GM18517 (cell line): Measurements from ENCODE around the gene PGM1.

Experiments
- ATAC-seq: cut with Tn5 transposase; IDR thresholded peaks from one replicate; pipeline ENCODE4 v1.9.1; 2021; ENCODE audit warnings: mild to moderate bottlenecking, moderate library complexity; ENCODE audit not compliant: unreplicated experiment

PGM1 gene

GRCh38 chr1:63663873-63664272 is 70.7 kb downstream of the PGM1 start:
- ATAC-seq, result no peak

- ATAC-seq, result no peak
Observed at GRCh38 chr1:63664742-63665141, 71.5 kb downstream of the PGM1 start.

DNA sequence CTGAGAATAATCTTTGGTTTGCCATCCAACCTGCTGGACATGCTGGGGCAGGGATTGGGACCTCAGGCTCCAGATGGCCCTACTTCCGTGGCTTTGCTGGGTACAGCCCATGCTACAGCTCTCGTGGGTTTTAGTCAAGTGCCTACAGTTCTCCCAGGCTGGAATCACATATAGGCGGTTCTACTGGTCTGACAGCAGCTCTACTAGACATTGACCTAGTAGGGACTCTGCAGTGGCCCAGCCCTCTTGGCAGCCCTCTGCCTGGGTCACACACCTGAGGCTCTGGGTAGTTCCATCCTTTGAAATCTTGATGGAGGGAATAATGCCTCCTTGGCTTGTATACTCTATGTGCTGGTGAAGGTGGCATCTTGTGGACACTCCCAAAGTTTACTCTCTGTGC is 72.2 kb downstream of the PGM1 start:
- ATAC-seq, result no peak

DNA sequence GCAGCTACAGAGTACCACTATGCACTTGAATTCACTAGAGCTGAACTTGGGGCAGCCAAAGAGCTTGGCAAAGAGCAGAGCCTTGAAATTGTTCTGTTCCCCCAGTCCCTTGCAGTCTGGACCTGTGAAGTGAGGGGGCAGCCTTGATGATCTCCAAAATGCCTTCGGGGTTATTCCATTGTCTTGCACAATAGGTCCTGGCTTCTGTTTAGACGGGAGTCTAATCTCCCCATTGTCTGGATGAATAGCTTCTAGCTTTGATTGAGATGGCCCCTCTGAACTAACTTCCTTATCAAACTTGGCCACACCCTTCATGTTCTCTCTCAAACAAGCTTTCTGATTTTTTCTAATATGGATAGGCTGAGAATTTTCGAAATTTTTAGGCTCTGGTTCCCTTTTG is 72.6 kb downstream of the PGM1 start:
- ATAC-seq, result no peak

- no peak for ATAC-seq
Observed at GRCh38 chr1:63668298-63668697, 75.1 kb downstream of the PGM1 start.

- ATAC-seq, result no peak
Observed at GRCh38 chr1:63669151-63669961, 76.1 kb downstream of the PGM1 start.

GRCh38 chr1:63670164-63670563 is 77.0 kb downstream of the PGM1 start:
- ATAC-seq, result no peak

- no peak for ATAC-seq
Observed at GRCh38 chr1:63671514-63671913, 78.3 kb downstream of the PGM1 start.

- no peak for ATAC-seq
Observed at GRCh38 chr1:63674238-63674864, 81.1 kb downstream of the PGM1 start.

DNA sequence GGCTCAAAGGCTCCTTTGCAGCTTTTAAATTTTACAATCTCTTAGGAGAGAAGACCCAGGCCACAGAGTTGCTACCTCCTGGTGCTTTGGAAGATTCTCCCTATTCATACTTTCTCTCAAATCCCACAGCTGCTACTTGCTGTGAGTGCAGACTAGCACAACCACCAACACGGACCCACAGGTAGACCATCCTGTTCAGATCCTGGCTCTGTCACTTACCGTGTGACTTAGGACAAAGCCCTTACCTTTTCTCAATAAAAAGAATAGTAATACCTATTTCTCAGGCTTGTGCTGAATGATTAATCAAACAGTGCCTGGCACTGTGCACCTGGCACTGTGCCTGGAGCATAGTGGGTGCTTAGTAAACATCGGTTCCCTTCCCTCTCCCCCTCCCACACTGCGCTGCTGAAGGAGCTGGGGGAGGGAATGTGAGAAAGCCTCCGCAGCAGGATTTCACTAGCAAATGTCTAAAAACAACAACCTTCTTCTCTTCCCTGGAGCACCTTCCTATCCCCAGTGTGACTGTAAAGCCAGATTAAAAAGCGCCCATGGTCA is 81.7 kb downstream of the PGM1 start:
- ATAC-seq, result no peak

DNA sequence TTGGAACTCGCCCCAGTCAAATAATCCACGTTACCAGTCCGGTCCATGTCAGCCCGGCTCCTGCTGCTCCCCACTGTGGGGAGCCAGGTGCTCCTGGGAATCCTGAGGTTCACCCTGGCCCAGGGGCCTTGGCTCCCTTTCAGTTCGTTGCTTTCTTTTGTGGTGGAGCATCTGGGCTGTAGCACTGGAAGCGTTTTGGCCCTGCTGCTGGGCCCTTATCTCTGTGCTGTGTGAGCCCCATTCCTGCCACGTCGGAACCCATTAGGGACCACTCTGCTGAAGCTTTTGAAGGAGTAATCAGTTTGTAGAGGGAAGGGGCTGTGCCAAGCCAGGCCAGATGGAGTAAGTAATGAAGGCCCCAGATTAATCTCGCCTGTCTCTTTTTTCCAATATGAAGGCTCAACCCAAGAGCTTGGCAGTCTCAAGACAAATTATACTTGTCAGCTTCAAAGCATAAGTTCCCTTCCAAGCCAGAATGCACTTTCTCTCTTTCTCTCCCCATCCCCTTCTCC is 82.3 kb downstream of the PGM1 start:
- no peak for ATAC-seq

- no peak for ATAC-seq
Observed at GRCh38 chr1:63677497-63677896, 84.3 kb downstream of the PGM1 start.

DNA sequence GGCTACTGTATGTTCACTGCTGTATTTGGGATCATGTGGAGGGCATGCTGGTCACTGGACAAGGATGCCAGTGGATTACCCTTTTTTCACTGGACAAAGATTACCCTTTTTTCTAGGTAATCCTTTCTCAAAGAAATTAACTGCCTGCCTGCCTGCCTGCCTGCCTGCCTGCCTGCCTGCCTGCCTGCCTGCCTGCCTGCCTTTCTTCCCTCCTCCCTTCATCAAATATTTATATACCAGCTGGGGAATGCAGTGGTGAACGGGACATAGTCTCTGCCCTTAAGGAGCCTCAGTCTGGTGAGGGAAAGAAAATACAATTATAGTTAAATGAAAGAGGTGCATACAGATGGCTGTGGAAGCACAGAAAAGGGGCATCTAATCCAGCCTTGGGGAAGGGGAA is 85.0 kb downstream of the PGM1 start:
- no peak for ATAC-seq

- ATAC-seq, result no peak
Observed at GRCh38 chr1:63679076-63679475, 85.9 kb downstream of the PGM1 start.

- no peak for ATAC-seq
Observed at GRCh38 chr1:63679589-63679988, 86.4 kb downstream of the PGM1 start.

DNA sequence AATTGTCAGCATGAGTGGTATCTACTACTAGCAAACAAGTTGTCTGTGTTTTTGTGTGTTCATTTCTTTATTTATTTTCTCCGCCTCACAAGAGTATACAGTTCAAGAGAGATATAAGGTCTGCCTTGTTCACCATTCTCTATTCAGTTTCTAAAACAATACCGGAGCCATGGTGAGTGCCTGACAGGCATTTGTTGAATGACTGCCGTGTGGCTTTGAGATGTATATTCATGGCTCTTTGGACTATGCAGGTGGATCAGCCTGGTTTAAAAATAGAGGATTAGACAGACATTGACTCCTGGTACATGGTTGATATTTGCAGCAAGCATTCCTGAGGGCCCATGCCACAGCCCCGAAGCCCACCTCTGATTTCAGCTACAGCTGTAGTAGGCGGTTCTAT is 89.7 kb downstream of the PGM1 start:
- ATAC-seq, result no peak

DNA sequence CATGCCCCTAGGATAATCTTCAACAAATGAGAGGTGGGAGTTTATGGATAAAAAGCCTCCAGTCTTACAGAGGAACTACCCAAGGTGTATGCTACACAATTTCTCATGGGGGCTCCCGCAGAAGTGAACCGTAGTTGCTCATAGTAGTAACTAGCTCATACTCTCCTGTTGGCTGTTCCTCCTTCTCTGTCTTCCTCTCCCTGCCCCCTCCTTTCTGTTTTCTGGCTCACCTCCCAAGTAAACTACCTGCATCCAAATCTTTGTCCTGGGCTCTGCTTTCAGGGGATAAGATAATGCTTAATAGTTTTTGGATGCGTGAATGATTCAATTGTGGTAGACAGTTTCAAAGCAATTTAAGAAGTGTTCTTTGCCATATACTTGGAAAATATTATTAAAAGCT is 90.5 kb downstream of the PGM1 start:
- no peak for ATAC-seq

GRCh38 chr1:63686696-63687095 is 93.5 kb downstream of the PGM1 start:
- no peak for ATAC-seq

GRCh38 chr1:63688302-63688890 is 95.2 kb downstream of the PGM1 start:
- ATAC-seq, result no peak

DNA sequence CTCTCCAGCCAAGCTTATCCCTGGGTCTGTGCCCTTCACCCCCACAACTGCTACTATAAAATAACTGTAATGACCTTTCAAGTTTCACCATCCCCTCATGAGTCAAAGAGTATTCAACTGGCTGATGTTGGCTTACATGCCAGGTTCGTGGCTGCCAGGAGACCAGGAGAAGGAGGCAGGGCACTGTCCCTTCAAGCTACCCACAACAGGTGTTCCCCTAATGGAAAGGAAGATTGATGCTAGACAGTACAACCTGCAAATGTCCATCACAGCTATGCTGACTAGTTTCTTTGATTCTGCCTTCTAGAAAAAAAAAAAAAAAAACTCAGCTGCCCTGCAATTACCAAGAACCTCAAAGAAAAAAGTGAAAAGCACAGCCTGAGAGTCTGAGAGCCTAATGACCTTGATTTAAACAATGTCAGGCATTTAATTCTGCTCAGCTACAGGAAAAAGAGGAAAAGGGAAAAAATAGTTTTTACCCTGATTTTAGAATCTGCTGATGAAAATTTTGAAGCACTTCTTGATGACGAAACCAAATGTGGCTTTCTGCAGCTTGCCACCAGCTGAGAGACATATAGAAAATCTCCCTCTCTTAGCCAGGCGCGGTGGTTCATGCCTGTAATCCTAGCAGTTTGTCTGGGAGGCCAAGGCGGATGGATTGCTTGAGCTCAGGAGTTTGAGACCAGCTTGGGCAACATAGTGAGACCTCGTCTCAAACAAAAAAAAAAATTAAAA is 97.9 kb downstream of the PGM1 start:
- no peak for ATAC-seq
